KBM-7 (cell line): ENCODE results near the gene WDR91.

Source experiments
- DNase-seq: peaks from one replicate; pipeline ENCODE4 v3.0.0-alpha.2; 2015
- in situ Hi-C: fragments of 300-500 bp; cut with MboI; formaldehyde crosslinking; loops from 2 replicates; pipeline ENCODE4 v1.14.3; 2020; ENCODE audit warnings: low sequenced_read_pairs, low pct_unique_long_range_greater_than_20kb, mixed read lengths

The WDR91 gene

GRCh38 chr7:135211179-135211945 is at the start of gene WDR91:
Gene WDR91, minus strand, starts transcription at chr7:135211526. Its CDS starts 24 bp downstream, at chr7:135211502.
- DNase-seq = peak; percentile 85
- in situ Hi-C loops = no loop called here

- in situ Hi-C loops = no loop called here
These were observed 49.1 kb upstream of the WDR91 start for GRCh38 chr7:135260470-135260869.

GRCh38 chr7:135259702-135260101 is 48.4 kb upstream of the WDR91 start:
- DNase-seq = no peak
- in situ Hi-C loops = no loop called here

More at GRCh38 chr7:135260470-135260869, 49.1 kb upstream of the WDR91 start:
- DNase-seq = no peak

GRCh38 chr7:135258585-135258984 is 47.3 kb upstream of the WDR91 start:
- in situ Hi-C loops = no loop called here
- DNase-seq = no peak

- in situ Hi-C loops = no loop called here
- DNase-seq = no peak
These were observed 46.5 kb upstream of the WDR91 start for GRCh38 chr7:135257790-135258189.

GRCh38 chr7:135253851-135254771 is 42.8 kb upstream of the WDR91 start:
- DNase-seq = peak; percentile 79
- in situ Hi-C loops = no loop called here

GRCh38 chr7:135251496-135252391 is 40.4 kb upstream of the WDR91 start:
- peak; percentile 22 for DNase-seq
- in situ Hi-C loops = no loop called here

GRCh38 chr7:135248546-135248945 is 37.2 kb upstream of the WDR91 start:
- in situ Hi-C loops = no loop called here
- no peak for DNase-seq

- in situ Hi-C loops = no loop called here
- DNase-seq = no peak
These were observed 36.6 kb upstream of the WDR91 start for GRCh38 chr7:135247746-135248471.

GRCh38 chr7:135246191-135246825 is 35.0 kb upstream of the WDR91 start:
- in situ Hi-C loops = no loop called here
- DNase-seq = no peak

GRCh38 chr7:135245226-135246190 is 34.2 kb upstream of the WDR91 start:
- in situ Hi-C loops = no loop called here

GRCh38 chr7:135242096-135242684 is 30.9 kb upstream of the WDR91 start:
- in situ Hi-C loops = no loop called here
- DNase-seq = no peak

More at GRCh38 chr7:135245226-135246190, 34.2 kb upstream of the WDR91 start:
- DNase-seq = no peak

GRCh38 chr7:135240441-135240840 is 29.1 kb upstream of the WDR91 start:
- in situ Hi-C loops = no loop called here
- DNase-seq = no peak

GRCh38 chr7:135239263-135239662 is 27.9 kb upstream of the WDR91 start:
- in situ Hi-C loops = no loop called here
- no peak for DNase-seq

- in situ Hi-C loops = no loop called here
- DNase-seq = peak; percentile 35
These were observed 26.9 kb upstream of the WDR91 start for GRCh38 chr7:135238112-135238744.

- peak; percentile 65 for DNase-seq
- in situ Hi-C loops = no loop called here
These were observed 25.4 kb upstream of the WDR91 start for GRCh38 chr7:135236727-135237126.
